DND-41 (cell line): ENCODE data around the gene PLEKHA3.

ENCODE experiments used
- EZH2 ChIP-seq: IDR thresholded peaks from 3 replicates; pipeline ENCODE4 v1.6.1; 2012; ENCODE audit warnings: borderline replicate concordance, low read depth, mild to moderate bottlenecking, moderate library complexity, low read length, inconsistent platforms; ENCODE audit not compliant: severe bottlenecking
- TF ChIP-seq, protein P1 (sequence below): IDR thresholded peaks from 2 replicates; pipeline ENCODE4 v1.5.1; 2012; ENCODE audit warnings: borderline replicate concordance, low read length, moderate library complexity, mild to moderate bottlenecking; ENCODE audit not compliant: poor library complexity, severe bottlenecking; ENCODE audit errors: extremely low read depth

DNA sequence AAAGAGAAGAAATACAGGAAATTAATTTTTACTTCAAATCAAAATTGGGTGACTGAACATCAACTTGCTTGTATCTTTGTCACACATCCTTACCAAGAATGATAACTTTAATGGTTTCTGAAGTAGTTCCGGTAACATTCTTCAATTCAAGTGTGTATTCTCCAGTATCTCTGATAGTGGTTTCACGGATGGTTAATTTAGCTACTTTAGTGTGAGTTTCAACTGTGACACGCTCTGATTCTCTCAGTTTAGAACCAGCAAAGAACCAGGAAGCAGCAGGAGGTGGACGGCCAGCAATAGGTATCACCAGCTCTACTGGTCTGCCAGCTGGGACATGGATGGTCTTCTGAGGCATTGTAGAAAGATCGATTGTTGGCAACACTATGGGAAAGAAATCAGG, 62.3 kb downstream of the PLEKHA3 start:
- TF ChIP-seq, protein P1, sequence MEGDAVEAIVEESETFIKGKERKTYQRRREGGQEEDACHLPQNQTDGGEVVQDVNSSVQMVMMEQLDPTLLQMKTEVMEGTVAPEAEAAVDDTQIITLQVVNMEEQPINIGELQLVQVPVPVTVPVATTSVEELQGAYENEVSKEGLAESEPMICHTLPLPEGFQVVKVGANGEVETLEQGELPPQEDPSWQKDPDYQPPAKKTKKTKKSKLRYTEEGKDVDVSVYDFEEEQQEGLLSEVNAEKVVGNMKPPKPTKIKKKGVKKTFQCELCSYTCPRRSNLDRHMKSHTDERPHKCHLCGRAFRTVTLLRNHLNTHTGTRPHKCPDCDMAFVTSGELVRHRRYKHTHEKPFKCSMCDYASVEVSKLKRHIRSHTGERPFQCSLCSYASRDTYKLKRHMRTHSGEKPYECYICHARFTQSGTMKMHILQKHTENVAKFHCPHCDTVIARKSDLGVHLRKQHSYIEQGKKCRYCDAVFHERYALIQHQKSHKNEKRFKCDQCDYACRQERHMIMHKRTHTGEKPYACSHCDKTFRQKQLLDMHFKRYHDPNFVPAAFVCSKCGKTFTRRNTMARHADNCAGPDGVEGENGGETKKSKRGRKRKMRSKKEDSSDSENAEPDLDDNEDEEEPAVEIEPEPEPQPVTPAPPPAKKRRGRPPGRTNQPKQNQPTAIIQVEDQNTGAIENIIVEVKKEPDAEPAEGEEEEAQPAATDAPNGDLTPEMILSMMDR, result no peak
- TF ChIP-seq EZH2, result no peak
